ENCODE measurements around the gene ITGA2. TPM values are rescaled to one million over a fixed set of nuclear protein-coding genes. Genes with fewer than 3 reads are reported as not detected.

Gene ITGA2
- total RNA-seq, 1 donor from 2014 or later = 2.4 TPM

Other genes starting within 250 kb of the ITGA2 start
- 62.3 TPM for gene ITGA1, start 201.4 kb upstream of the ITGA2 start, total RNA-seq
- gene PELO, start 201.4 kb upstream of the ITGA2 start, total RNA-seq = 36.7 TPM
- 27.9 TPM for gene MOCS2, start 120.4 kb downstream of the ITGA2 start, total RNA-seq

Data from mesenteric fat pad (tissue), 1 donor.